ENCODE data around the gene TTLL5. TPM values are rescaled to one million over a fixed set of nuclear protein-coding genes. Genes with fewer than 3 reads are reported as not detected.

The TTLL5 gene
- polyA plus RNA-seq, 2 donors: 10.5 to 10.6 TPM

DNA sequence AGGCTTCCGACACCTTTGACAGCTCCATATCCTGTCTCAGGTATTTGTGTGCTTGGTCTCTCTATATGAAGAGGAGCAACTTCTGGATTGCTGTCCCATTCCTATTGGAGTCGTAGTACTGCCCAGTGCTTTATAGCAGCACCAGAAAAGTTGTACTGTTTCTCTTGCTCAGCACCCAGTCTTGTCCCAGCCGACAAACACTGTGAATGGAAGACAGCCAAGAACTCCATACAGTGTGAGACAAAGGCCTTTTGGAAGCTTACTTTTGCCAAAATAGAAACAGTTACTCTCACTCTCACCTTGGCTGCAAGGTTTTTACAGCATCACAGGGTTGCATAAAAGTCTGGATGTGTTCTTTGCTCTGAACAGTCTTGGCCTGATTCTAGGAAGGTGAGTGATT, 215.5 kb downstream of the TTLL5 start:
- no peak overlapping the region for H3K4me3 ChIP-seq (ENCODE audit: low read depth in 1 of 2, low read length in 2 of 2)
- 66 to 74% methylated on average over 3 of the region's 3 CpGs for WGBS, 2 donors
- H3K4me1 ChIP-seq (ENCODE audit: control insufficient read depth in 2 of 2, insufficient read depth in 2 of 2, low read length in 1 of 2): no peaks in the 10 kb centered on the region
- no peaks in the 10 kb centered on the region for H3K27me3 ChIP-seq (ENCODE audit: control insufficient read depth in 1 of 2, insufficient read depth in 2 of 2, low read length in 2 of 2)
- H3K27ac ChIP-seq (ENCODE audit: low read depth in 2 of 2, low read length in 1 of 2): no peak overlapping the region
- H3K36me3 ChIP-seq (ENCODE audit: control insufficient read depth in 2 of 2, insufficient read depth in 2 of 2, low read length in 1 of 2): no peaks in the 10 kb centered on the region
- no peaks in the 10 kb centered on the region for H3K9me3 ChIP-seq (ENCODE audit: control insufficient read depth in 2 of 2, insufficient read depth in 1 of 2, low read depth in 1 of 2, low read length in 1 of 2)

GRCh38 chr14:75877292-75877691, 216.2 kb downstream of the TTLL5 start:
- no peaks in the 10 kb centered on the region for H3K27me3 ChIP-seq (ENCODE audit: control insufficient read depth in 1 of 2, insufficient read depth in 2 of 2, low read length in 2 of 2)
- no peaks in the 10 kb centered on the region for H3K36me3 ChIP-seq (ENCODE audit: control insufficient read depth in 2 of 2, insufficient read depth in 2 of 2, low read length in 1 of 2)
- 63 to 86% methylated on average over 1 of the region's 1 CpG for WGBS, 2 donors
- no peaks in the 10 kb centered on the region for H3K9me3 ChIP-seq (ENCODE audit: control insufficient read depth in 2 of 2, insufficient read depth in 1 of 2, low read depth in 1 of 2, low read length in 1 of 2)
- no peak overlapping the region for H3K4me3 ChIP-seq (ENCODE audit: low read depth in 1 of 2, low read length in 2 of 2)
- H3K4me1 ChIP-seq (ENCODE audit: control insufficient read depth in 2 of 2, insufficient read depth in 2 of 2, low read length in 1 of 2): no peaks in the 10 kb centered on the region
- no peak overlapping the region for H3K27ac ChIP-seq (ENCODE audit: low read depth in 2 of 2, low read length in 1 of 2)

DNA sequence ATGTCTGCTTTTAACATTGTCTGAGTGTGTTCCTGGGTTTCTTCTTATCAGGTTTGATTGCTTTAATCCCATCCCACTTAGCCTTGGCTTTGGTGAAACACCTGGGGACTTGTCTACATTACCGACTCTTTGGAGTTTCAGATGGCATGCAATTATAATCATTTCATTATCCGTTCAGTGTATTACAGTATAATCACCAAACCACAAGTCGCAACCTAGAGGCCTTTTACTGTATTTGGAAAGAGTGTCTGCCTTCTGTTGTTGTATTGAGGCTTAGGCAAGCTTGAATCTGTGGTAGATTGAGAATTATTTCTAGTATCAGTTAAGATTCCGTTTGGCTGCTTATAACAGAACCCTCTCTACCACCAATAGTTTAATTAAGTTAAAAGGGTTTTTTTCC, 216.8 kb downstream of the TTLL5 start:
- no peaks in the 10 kb centered on the region for H3K36me3 ChIP-seq (ENCODE audit: control insufficient read depth in 2 of 2, insufficient read depth in 2 of 2, low read length in 1 of 2)
- H3K27ac ChIP-seq (ENCODE audit: low read depth in 2 of 2, low read length in 1 of 2): no peak overlapping the region
- WGBS, 2 donors: 70 to 84% methylated on average over 4 of the region's 4 CpGs
- H3K4me1 ChIP-seq (ENCODE audit: control insufficient read depth in 2 of 2, insufficient read depth in 2 of 2, low read length in 1 of 2): no peaks in the 10 kb centered on the region
- H3K27me3 ChIP-seq (ENCODE audit: control insufficient read depth in 1 of 2, insufficient read depth in 2 of 2, low read length in 2 of 2): no peaks in the 10 kb centered on the region
- H3K4me3 ChIP-seq (ENCODE audit: low read depth in 1 of 2, low read length in 2 of 2): no peak overlapping the region
- H3K9me3 ChIP-seq (ENCODE audit: control insufficient read depth in 2 of 2, insufficient read depth in 1 of 2, low read depth in 1 of 2, low read length in 1 of 2): no peaks in the 10 kb centered on the region

DNA sequence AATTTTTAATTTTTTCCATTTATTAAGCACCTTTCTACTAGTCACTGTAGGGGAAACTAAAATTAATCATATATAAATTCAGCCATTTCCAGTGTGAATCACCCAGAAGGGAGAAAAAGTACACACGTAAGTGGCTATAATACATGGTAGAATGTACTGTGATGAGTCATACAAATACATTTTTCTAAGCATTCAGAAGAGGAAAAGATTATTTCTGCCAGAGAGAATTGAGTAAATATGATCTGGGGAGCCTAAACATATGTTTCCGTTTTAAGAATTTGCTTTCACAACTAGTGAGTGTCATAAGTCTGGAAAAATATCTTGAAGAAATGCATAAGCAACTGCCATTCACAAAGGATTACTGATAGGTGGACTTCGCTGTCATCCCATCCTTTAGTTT, 218.0 kb downstream of the TTLL5 start:
- H3K36me3 ChIP-seq (ENCODE audit: control insufficient read depth in 2 of 2, insufficient read depth in 2 of 2, low read length in 1 of 2): peaks cover 0 to 2% of the 10 kb centered on the region in 2 donors
- no peak overlapping the region for H3K4me3 ChIP-seq (ENCODE audit: low read depth in 1 of 2, low read length in 2 of 2)
- H3K4me1 ChIP-seq (ENCODE audit: control insufficient read depth in 2 of 2, insufficient read depth in 2 of 2, low read length in 1 of 2): no peaks in the 10 kb centered on the region
- no peaks in the 10 kb centered on the region for H3K27me3 ChIP-seq (ENCODE audit: control insufficient read depth in 1 of 2, insufficient read depth in 2 of 2, low read length in 2 of 2)
- 60 to 73% methylated on average over 3 of the region's 3 CpGs for WGBS, 2 donors
- no peaks in the 10 kb centered on the region for H3K9me3 ChIP-seq (ENCODE audit: control insufficient read depth in 2 of 2, insufficient read depth in 1 of 2, low read depth in 1 of 2, low read length in 1 of 2)
- no peak overlapping the region for H3K27ac ChIP-seq (ENCODE audit: low read depth in 2 of 2, low read length in 1 of 2)

DNA sequence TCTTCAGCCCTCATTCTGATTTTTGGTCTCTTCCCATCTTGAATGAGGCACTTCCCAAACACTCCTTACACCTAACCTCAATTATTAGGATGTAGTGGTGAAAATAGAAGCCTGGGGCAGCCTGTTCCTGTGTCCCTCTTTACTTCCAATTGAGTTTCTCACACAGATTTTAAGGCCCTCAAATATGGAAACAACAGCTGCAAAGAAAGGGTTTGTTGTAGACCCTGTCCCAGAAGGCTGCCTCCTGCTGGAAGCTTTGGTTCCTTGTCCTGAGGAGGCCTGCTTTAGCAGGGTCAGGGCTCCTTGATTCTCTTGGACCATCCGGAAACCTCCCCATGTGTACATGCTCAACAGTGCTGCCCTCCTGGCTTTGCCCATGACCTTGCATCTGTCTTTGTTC, 219.5 kb downstream of the TTLL5 start:
- no peaks in the 10 kb centered on the region for H3K4me1 ChIP-seq (ENCODE audit: control insufficient read depth in 2 of 2, insufficient read depth in 2 of 2, low read length in 1 of 2)
- H3K27me3 ChIP-seq (ENCODE audit: control insufficient read depth in 1 of 2, insufficient read depth in 2 of 2, low read length in 2 of 2): no peaks in the 10 kb centered on the region
- peaks cover 0 to 6% of the 10 kb centered on the region in 2 donors for H3K36me3 ChIP-seq (ENCODE audit: control insufficient read depth in 2 of 2, insufficient read depth in 2 of 2, low read length in 1 of 2)
- no peak overlapping the region for H3K27ac ChIP-seq (ENCODE audit: low read depth in 2 of 2, low read length in 1 of 2)
- WGBS, 2 donors: 93 to 98% methylated on average over 1 of the region's 1 CpG
- no peak overlapping the region for H3K4me3 ChIP-seq (ENCODE audit: low read depth in 1 of 2, low read length in 2 of 2)
- no peaks in the 10 kb centered on the region for H3K9me3 ChIP-seq (ENCODE audit: control insufficient read depth in 2 of 2, insufficient read depth in 1 of 2, low read depth in 1 of 2, low read length in 1 of 2)

- Histone ChIP-seq H3K27me3 (ENCODE audit: control insufficient read depth in 1 of 2, insufficient read depth in 2 of 2, low read length in 2 of 2) (no peaks in the 10 kb centered on the region), H3K27ac (ENCODE audit: low read depth in 2 of 2, low read length in 1 of 2) (no peak overlapping the region), H3K4me3 (ENCODE audit: low read depth in 1 of 2, low read length in 2 of 2) (no peak overlapping the region), H3K36me3 (ENCODE audit: control insufficient read depth in 2 of 2, insufficient read depth in 2 of 2, low read length in 1 of 2) (peaks cover 0 to 6% of the 10 kb centered on the region in 2 donors), H3K4me1 (ENCODE audit: control insufficient read depth in 2 of 2, insufficient read depth in 2 of 2, low read length in 1 of 2) (no peaks in the 10 kb centered on the region), H3K9me3 (ENCODE audit: control insufficient read depth in 2 of 2, insufficient read depth in 1 of 2, low read depth in 1 of 2, low read length in 1 of 2) (no peaks in the 10 kb centered on the region)
- WGBS, 2 donors: 97 to 98% methylated on average over 5 of the region's 5 CpGs
Measured at GRCh38 chr14:75881994-75882393, 220.9 kb downstream of the TTLL5 start.

- H3K4me1 ChIP-seq (ENCODE audit: control insufficient read depth in 2 of 2, insufficient read depth in 2 of 2, low read length in 1 of 2): no peaks in the 10 kb centered on the region
- H3K9me3 ChIP-seq (ENCODE audit: control insufficient read depth in 2 of 2, insufficient read depth in 1 of 2, low read depth in 1 of 2, low read length in 1 of 2): no peaks in the 10 kb centered on the region
- no peaks in the 10 kb centered on the region for H3K27me3 ChIP-seq (ENCODE audit: control insufficient read depth in 1 of 2, insufficient read depth in 2 of 2, low read length in 2 of 2)
- WGBS, 2 donors: 82 to 84% methylated on average over 6 of the region's 6 CpGs
- H3K36me3 ChIP-seq (ENCODE audit: control insufficient read depth in 2 of 2, insufficient read depth in 2 of 2, low read length in 1 of 2): peaks cover 0 to 10% of the 10 kb centered on the region in 2 donors
- no peak overlapping the region for H3K27ac ChIP-seq (ENCODE audit: low read depth in 2 of 2, low read length in 1 of 2)
- H3K4me3 ChIP-seq (ENCODE audit: low read depth in 1 of 2, low read length in 2 of 2): no peak overlapping the region
Measured at GRCh38 chr14:75884198-75884611, 223.2 kb downstream of the TTLL5 start.

GRCh38 chr14:75885829-75886228, 224.8 kb downstream of the TTLL5 start:
- Histone ChIP-seq H3K4me3 (ENCODE audit: low read depth in 1 of 2, low read length in 2 of 2) (no peak overlapping the region), H3K27me3 (ENCODE audit: control insufficient read depth in 1 of 2, insufficient read depth in 2 of 2, low read length in 2 of 2) (no peaks in the 10 kb centered on the region), H3K36me3 (ENCODE audit: control insufficient read depth in 2 of 2, insufficient read depth in 2 of 2, low read length in 1 of 2) (peaks cover 0 to 10% of the 10 kb centered on the region in 2 donors), H3K27ac (ENCODE audit: low read depth in 2 of 2, low read length in 1 of 2) (no peak overlapping the region), H3K9me3 (ENCODE audit: control insufficient read depth in 2 of 2, insufficient read depth in 1 of 2, low read depth in 1 of 2, low read length in 1 of 2) (no peaks in the 10 kb centered on the region), H3K4me1 (ENCODE audit: control insufficient read depth in 2 of 2, insufficient read depth in 2 of 2, low read length in 1 of 2) (no peaks in the 10 kb centered on the region)
- 67 to 79% methylated on average over 2 of the region's 2 CpGs for WGBS, 2 donors

- 77 to 81% methylated on average over 5 of the region's 5 CpGs for WGBS, 2 donors
- Histone ChIP-seq H3K9me3 (ENCODE audit: control insufficient read depth in 2 of 2, insufficient read depth in 1 of 2, low read depth in 1 of 2, low read length in 1 of 2) (no peaks in the 10 kb centered on the region), H3K27ac (ENCODE audit: low read depth in 2 of 2, low read length in 1 of 2) (no peak overlapping the region)
Measured at GRCh38 chr14:75886636-75887348, 225.7 kb downstream of the TTLL5 start.

GRCh38 chr14:75888945-75889344, 227.9 kb downstream of the TTLL5 start:
- no peaks in the 10 kb centered on the region for H3K9me3 ChIP-seq (ENCODE audit: control insufficient read depth in 2 of 2, insufficient read depth in 1 of 2, low read depth in 1 of 2, low read length in 1 of 2)
- H3K27ac ChIP-seq (ENCODE audit: low read depth in 2 of 2, low read length in 1 of 2): no peak overlapping the region
- H3K4me3 ChIP-seq (ENCODE audit: low read depth in 1 of 2, low read length in 2 of 2): no peak overlapping the region
- peaks cover 0 to 8% of the 10 kb centered on the region in 2 donors for H3K36me3 ChIP-seq (ENCODE audit: control insufficient read depth in 2 of 2, insufficient read depth in 2 of 2, low read length in 1 of 2)
- 82 to 96% methylated on average over 2 of the region's 2 CpGs for WGBS, 2 donors
- H3K27me3 ChIP-seq (ENCODE audit: control insufficient read depth in 1 of 2, insufficient read depth in 2 of 2, low read length in 2 of 2): no peaks in the 10 kb centered on the region
- no peaks in the 10 kb centered on the region for H3K4me1 ChIP-seq (ENCODE audit: control insufficient read depth in 2 of 2, insufficient read depth in 2 of 2, low read length in 1 of 2)

More at GRCh38 chr14:75886636-75887348, 225.7 kb downstream of the TTLL5 start:
- Histone ChIP-seq H3K36me3 (ENCODE audit: control insufficient read depth in 2 of 2, insufficient read depth in 2 of 2, low read length in 1 of 2) (peaks cover 0 to 10% of the 10 kb centered on the region in 2 donors), H3K27me3 (ENCODE audit: control insufficient read depth in 1 of 2, insufficient read depth in 2 of 2, low read length in 2 of 2) (no peaks in the 10 kb centered on the region), H3K4me3 (ENCODE audit: low read depth in 1 of 2, low read length in 2 of 2) (no peak overlapping the region), H3K4me1 (ENCODE audit: control insufficient read depth in 2 of 2, insufficient read depth in 2 of 2, low read length in 1 of 2) (no peaks in the 10 kb centered on the region)
